ENCODE measurements around the gene DCHS1. TPM values are rescaled to one million over a fixed set of nuclear protein-coding genes. Genes with fewer than 3 reads are reported as not detected.
A peak's percentile ranks its signal among the peaks of the same experiment; 100 is the strongest.

DCHS1 gene
- total RNA-seq, 1 donor, result 3.8 TPM

DNA sequence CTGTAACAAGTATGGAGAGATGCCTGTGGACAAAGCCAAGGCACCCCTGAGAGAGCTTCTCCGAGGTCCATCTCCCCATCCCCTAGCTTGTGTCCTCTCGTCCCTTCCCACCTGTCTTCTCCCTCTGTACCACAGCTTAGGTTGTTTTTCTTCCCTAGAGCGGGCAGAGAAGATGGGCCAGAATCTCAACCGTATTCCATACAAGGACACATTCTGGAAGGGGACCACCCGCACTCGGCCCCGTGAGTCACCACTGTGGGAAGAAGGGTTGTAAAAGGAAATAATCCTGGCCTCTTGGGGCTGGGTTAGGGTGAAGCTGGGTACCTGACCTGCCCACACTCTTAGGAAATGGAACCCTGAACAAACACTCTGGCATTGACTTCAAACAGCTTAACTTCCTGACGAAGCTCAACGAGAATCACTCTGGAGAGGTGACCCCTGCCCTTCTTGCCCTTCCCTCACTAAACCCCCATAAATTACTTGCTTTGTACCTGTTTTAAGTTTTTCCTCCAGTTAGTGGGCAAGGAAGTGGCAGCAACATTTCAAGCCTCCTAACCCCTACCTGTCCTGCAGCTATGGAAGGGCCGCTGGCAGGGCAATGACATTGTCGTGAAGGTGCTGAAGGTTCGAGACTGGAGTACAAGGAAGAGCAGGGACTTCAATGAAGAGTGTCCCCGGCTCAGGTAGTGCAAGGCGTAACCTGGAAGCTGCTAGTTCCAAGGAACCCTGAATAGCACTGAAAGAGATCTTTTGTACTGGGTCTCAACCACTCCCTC, 46.7 kb downstream of the DCHS1 start:
- Histone ChIP-seq H3K9me3 (ENCODE audit: low read depth, low read length) (no peaks in the 10 kb centered on the region), H3K4me3 (ENCODE audit: low read length) (no peak overlapping the region), H3K27me3 (ENCODE audit: insufficient read depth, low read length) (no peaks in the 10 kb centered on the region), H3K4me1 (ENCODE audit: insufficient read depth, low read length) (peaks cover 73% of the 10 kb centered on the region)

- Histone ChIP-seq H3K4me1 (ENCODE audit: insufficient read depth, low read length) (peaks cover 68% of the 10 kb centered on the region), H3K9me3 (ENCODE audit: low read depth, low read length) (no peaks in the 10 kb centered on the region), H3K4me3 (ENCODE audit: low read length) (no peak overlapping the region), H3K27me3 (ENCODE audit: insufficient read depth, low read length) (no peaks in the 10 kb centered on the region)
These were observed 47.6 kb downstream of the DCHS1 start for GRCh38 chr11:6608011-6608410.

DNA sequence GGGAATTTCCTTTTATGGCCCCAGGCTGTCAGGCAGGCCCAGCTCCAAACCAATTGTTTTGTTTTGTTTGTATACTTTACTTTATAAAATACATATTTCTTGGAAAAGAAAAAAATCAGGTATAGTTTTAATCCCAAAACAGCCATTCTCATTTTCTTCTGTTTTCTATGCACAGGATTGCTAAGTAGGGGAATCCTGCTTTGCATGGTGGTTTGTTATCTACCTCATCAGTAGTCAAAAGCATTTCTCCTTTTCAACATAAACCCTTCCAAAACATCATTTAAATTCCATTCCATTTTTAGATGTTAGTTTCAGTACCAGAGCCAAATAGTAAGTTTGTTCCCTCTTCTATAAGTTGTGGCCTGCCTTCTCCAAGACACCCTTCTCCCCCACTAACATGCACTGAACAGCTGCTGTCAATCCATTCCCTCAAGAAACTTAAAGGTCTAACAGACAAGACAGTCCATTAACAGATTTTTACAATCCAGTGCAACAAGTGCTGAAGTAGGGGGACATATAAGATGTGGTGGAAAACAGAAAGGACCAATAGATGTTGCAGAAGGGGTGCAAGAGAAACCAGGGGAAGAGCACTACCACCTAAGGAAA, 48.3 kb downstream of the DCHS1 start:
- no peak overlapping the region for H3K4me3 ChIP-seq (ENCODE audit: low read length)

GRCh38 chr11:6606471-6607189, 49.0 kb downstream of the DCHS1 start:
- no peaks in the 10 kb centered on the region for H3K27me3 ChIP-seq (ENCODE audit: insufficient read depth, low read length)
- H3K9me3 ChIP-seq (ENCODE audit: low read depth, low read length), result no peaks in the 10 kb centered on the region
- peaks cover 76% of the 10 kb centered on the region for H3K4me1 ChIP-seq (ENCODE audit: insufficient read depth, low read length)
- no peak overlapping the region for H3K4me3 ChIP-seq (ENCODE audit: low read length)

More for the DNA sequence above, 48.3 kb downstream of the DCHS1 start:
- Histone ChIP-seq H3K4me1 (ENCODE audit: insufficient read depth, low read length) (peaks cover 69% of the 10 kb centered on the region), H3K27me3 (ENCODE audit: insufficient read depth, low read length) (no peaks in the 10 kb centered on the region), H3K9me3 (ENCODE audit: low read depth, low read length) (no peaks in the 10 kb centered on the region)

- peaks cover 68% of the 10 kb centered on the region for H3K4me1 ChIP-seq (ENCODE audit: insufficient read depth, low read length)
- H3K9me3 ChIP-seq (ENCODE audit: low read depth, low read length), result no peaks in the 10 kb centered on the region
- H3K4me3 ChIP-seq (ENCODE audit: low read length), result peak overlapping the region; percentile 87
- H3K27me3 ChIP-seq (ENCODE audit: insufficient read depth, low read length), result no peaks in the 10 kb centered on the region
These were observed 50.8 kb downstream of the DCHS1 start for GRCh38 chr11:6604790-6605189.

DNA sequence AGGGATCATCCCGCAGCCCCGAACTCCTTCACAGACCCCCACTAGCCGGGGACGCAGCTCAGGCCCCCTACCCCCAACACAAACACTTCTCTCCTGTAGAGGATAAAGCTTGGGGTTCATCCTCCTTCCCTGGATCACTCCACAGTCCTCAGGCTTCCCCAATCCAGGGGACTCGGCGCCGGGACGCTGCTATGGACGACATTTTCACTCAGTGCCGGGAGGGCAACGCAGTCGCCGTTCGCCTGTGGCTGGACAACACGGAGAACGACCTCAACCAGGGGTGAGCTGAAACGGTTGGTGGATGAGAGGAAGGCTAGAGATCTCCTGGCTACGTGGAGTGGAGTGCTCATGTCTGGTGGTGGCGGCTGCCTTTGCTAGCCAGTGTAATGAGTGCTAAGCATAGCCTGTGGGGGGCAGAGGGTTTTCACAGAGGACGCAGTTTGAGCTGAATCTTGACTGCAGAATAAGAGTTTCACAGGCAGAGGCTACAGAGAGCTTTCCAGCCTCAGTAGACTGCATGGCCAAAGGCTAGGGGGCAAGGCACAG, 51.5 kb downstream of the DCHS1 start:
- Histone ChIP-seq H3K27me3 (ENCODE audit: insufficient read depth, low read length) (no peaks in the 10 kb centered on the region), H3K9me3 (ENCODE audit: low read depth, low read length) (no peaks in the 10 kb centered on the region), H3K4me3 (ENCODE audit: low read length) (peak overlapping the region; percentile 87), H3K4me1 (ENCODE audit: insufficient read depth, low read length) (peaks cover 68% of the 10 kb centered on the region)

GRCh38 chr11:6603287-6604080, 52.1 kb downstream of the DCHS1 start, which contains the start of the genes ILK and RRP8:
TSS of gene ILK (plus strand) at chr11:6603774. CDS start at chr11:6604272, 498 bp downstream.
TSS of gene RRP8 (minus strand) at chr11:6603616. CDS start at chr11:6603502, 114 bp downstream.
- no peaks in the 10 kb centered on the region for H3K27me3 ChIP-seq (ENCODE audit: insufficient read depth, low read length)
- H3K4me1 ChIP-seq (ENCODE audit: insufficient read depth, low read length), result peaks cover 62% of the 10 kb centered on the region
- peak within 1 kb of the TSS; percentile 87 for H3K4me3 ChIP-seq (ENCODE audit: low read length)
- no peaks in the 10 kb centered on the region for H3K9me3 ChIP-seq (ENCODE audit: low read depth, low read length)

GRCh38 chr11:6602096-6602940, 53.3 kb downstream of the DCHS1 start:
- peaks cover 50% of the 10 kb centered on the region for H3K4me1 ChIP-seq (ENCODE audit: insufficient read depth, low read length)
- peak overlapping the region; percentile 87 for H3K4me3 ChIP-seq (ENCODE audit: low read length)
- H3K27me3 ChIP-seq (ENCODE audit: insufficient read depth, low read length), result no peaks in the 10 kb centered on the region

DNA sequence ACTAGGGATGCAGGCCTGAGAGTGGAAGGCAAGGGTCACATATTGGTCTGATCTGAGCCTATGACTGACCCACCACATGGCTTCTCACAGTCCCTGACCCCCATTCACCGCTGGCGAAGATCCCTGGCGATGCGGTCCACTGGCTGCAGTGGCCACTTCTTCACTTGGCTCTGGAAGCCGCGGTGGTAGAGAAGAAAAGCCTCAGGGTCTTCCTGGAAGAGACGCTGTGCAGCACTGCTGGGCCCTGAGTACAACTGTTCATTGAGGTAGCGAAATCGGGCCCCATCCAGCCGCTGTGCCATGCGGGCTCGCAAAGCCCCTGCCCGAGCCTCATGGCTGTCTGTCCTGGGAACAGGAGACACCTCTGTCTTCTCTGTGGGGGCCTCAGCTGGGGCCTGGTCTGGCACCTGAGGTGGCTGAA, 54.6 kb downstream of the DCHS1 start:
- Histone ChIP-seq H3K4me3 (ENCODE audit: low read length) (no peak overlapping the region), H3K4me1 (ENCODE audit: insufficient read depth, low read length) (peaks cover 38% of the 10 kb centered on the region), H3K27me3 (ENCODE audit: insufficient read depth, low read length) (no peaks in the 10 kb centered on the region), H3K9me3 (ENCODE audit: low read depth, low read length) (no peaks in the 10 kb centered on the region)

More at GRCh38 chr11:6602096-6602940, 53.3 kb downstream of the DCHS1 start:
- no peaks in the 10 kb centered on the region for H3K9me3 ChIP-seq (ENCODE audit: low read depth, low read length)

GRCh38 chr11:6599881-6600390, 55.7 kb downstream of the DCHS1 start:
- Histone ChIP-seq H3K27me3 (ENCODE audit: insufficient read depth, low read length) (no peaks in the 10 kb centered on the region), H3K4me3 (ENCODE audit: low read length) (no peak overlapping the region), H3K9me3 (ENCODE audit: low read depth, low read length) (no peaks in the 10 kb centered on the region), H3K4me1 (ENCODE audit: insufficient read depth, low read length) (peaks cover 27% of the 10 kb centered on the region)

- Histone ChIP-seq H3K4me1 (ENCODE audit: insufficient read depth, low read length) (peaks cover 22% of the 10 kb centered on the region), H3K4me3 (ENCODE audit: low read length) (no peak overlapping the region), H3K27me3 (ENCODE audit: insufficient read depth, low read length) (no peaks in the 10 kb centered on the region), H3K9me3 (ENCODE audit: low read depth, low read length) (no peaks in the 10 kb centered on the region)
These were observed 56.2 kb downstream of the DCHS1 start for GRCh38 chr11:6599449-6599848.

- no peak overlapping the region for H3K4me3 ChIP-seq (ENCODE audit: low read length)
- no peaks in the 10 kb centered on the region for H3K27me3 ChIP-seq (ENCODE audit: insufficient read depth, low read length)
- H3K4me1 ChIP-seq (ENCODE audit: insufficient read depth, low read length), result peaks cover 20% of the 10 kb centered on the region
These were observed 57.1 kb downstream of the DCHS1 start for GRCh38 chr11:6598555-6598954.

GRCh38 chr11:6596239-6596877, 59.3 kb downstream of the DCHS1 start:
- Histone ChIP-seq H3K27me3 (ENCODE audit: insufficient read depth, low read length) (no peaks in the 10 kb centered on the region), H3K9me3 (ENCODE audit: low read depth, low read length) (no peaks in the 10 kb centered on the region), H3K4me3 (ENCODE audit: low read length) (no peak overlapping the region), H3K4me1 (ENCODE audit: insufficient read depth, low read length) (peaks cover 3% of the 10 kb centered on the region)

More at GRCh38 chr11:6598555-6598954, 57.1 kb downstream of the DCHS1 start:
- no peaks in the 10 kb centered on the region for H3K9me3 ChIP-seq (ENCODE audit: low read depth, low read length)

Measured in mononuclear cell (primary cell).